ENCODE measurements around the gene SEC16A. TPM values are rescaled to one million over a fixed set of nuclear protein-coding genes. Genes with fewer than 3 reads are reported as not detected.

SEC16A gene
- total and polyA plus RNA-seq, 4 donors = 21.7 to 96.1 (median 66.0) TPM

DNA sequence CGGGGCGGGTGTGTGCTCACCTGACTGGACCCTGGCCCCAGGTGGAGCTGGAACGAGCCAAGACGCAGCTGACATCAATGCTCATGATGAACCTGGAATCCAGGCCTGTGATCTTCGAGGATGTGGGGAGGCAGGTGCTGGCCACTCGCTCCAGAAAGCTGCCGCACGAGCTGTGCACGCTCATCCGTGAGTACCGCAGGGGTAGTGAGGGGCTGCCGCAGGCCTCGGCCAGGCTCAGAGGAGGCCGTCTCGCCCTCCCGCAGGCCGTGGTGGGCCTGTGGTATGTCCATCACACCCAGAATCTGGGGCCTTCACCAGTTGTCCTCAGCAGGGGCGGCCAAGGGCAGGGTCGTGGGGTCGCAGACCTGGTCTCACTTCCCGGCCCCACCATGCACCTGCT lies 61.0 kb downstream of the SEC16A start (continued):
- TF ChIP-seq, protein P1, sequence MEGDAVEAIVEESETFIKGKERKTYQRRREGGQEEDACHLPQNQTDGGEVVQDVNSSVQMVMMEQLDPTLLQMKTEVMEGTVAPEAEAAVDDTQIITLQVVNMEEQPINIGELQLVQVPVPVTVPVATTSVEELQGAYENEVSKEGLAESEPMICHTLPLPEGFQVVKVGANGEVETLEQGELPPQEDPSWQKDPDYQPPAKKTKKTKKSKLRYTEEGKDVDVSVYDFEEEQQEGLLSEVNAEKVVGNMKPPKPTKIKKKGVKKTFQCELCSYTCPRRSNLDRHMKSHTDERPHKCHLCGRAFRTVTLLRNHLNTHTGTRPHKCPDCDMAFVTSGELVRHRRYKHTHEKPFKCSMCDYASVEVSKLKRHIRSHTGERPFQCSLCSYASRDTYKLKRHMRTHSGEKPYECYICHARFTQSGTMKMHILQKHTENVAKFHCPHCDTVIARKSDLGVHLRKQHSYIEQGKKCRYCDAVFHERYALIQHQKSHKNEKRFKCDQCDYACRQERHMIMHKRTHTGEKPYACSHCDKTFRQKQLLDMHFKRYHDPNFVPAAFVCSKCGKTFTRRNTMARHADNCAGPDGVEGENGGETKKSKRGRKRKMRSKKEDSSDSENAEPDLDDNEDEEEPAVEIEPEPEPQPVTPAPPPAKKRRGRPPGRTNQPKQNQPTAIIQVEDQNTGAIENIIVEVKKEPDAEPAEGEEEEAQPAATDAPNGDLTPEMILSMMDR (IDR thresholded peaks at IDR 0.05; ENCODE audit: low read depth, low read length, missing input control) = no peak
- TF ChIP-seq JUND (IDR thresholded peaks at IDR 0.05) (no peak), SP1 (IDR thresholded peaks at IDR 0.05) (no peak), HNF4G (IDR thresholded peaks at IDR 0.05) (no peak), RXRA (IDR thresholded peaks at IDR 0.05) (no peak), HNF4A (conservative IDR thresholded peaks at IDR 0.05) (no peak), YY1 (IDR thresholded peaks at IDR 0.05) (no peak), RAD21 (IDR thresholded peaks at IDR 0.05) (no peak)
- TF ChIP-seq, protein P2, sequence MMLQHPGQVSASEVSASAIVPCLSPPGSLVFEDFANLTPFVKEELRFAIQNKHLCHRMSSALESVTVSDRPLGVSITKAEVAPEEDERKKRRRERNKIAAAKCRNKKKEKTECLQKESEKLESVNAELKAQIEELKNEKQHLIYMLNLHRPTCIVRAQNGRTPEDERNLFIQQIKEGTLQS (IDR thresholded peaks at IDR 0.05) = no peak
- TF ChIP-seq, protein P3, sequence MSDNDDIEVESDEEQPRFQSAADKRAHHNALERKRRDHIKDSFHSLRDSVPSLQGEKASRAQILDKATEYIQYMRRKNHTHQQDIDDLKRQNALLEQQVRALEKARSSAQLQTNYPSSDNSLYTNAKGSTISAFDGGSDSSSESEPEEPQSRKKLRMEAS (IDR thresholded peaks at IDR 0.05) = no peak

DNA sequence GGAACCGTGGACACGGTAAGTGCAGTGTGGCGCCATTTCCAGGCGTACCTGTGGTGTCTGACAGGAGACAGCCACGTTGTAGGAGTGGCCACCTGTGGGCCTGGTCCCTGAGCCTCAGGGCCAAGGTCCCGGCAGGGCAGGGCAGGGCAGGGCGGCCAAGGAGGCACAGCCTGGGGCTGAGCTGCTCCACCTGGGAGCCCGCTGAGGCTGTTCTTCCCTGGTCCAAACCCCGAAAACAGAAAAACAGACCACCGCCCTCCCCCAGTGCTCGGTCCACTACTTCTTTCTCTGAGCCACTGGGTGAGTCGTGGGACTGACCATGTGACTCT lies 63.8 kb downstream of the SEC16A start:
- DNase-seq (ENCODE audit: low spot score) = no peak
- H3K27ac ChIP-seq (ENCODE audit: low read depth in 1 of 2, low read length in 2 of 2) = peak overlapping the region; percentile 83 to 93
- H3K27me3 ChIP-seq (ENCODE audit: control insufficient read depth in 4 of 4, insufficient read depth in 4 of 4, low read length in 3 of 4) = no peaks in the 10 kb centered on the region
- 96% methylated on average over 12 of the region's 12 CpGs for WGBS
- H3K4me1 ChIP-seq (ENCODE audit: control insufficient read depth in 4 of 4, insufficient read depth in 4 of 4, low read length in 3 of 4) = peaks cover 2 to 13% (median 7%) of the 10 kb centered on the region in 4 donors
- no peaks in the 10 kb centered on the region for H3K9me3 ChIP-seq (ENCODE audit: control insufficient read depth in 4 of 4, low read length in 3 of 4)
- peaks cover 18 to 80% (median 48%) of the 10 kb centered on the region in 4 donors for H3K36me3 ChIP-seq (ENCODE audit: control insufficient read depth in 4 of 4, insufficient read depth in 3 of 4, low read depth in 1 of 4, low read length in 3 of 4)
- TF ChIP-seq SP1 (IDR thresholded peaks at IDR 0.05) (no peak), HNF4G (IDR thresholded peaks at IDR 0.05) (no peak), NR2F2 (IDR thresholded peaks at IDR 0.05) (no peak)
- no peak overlapping the region for H3K4me3 ChIP-seq (ENCODE audit: low read depth in 1 of 3, low read length in 3 of 3)
- H3K9ac ChIP-seq (ENCODE audit: low read depth in 1 of 2, low read length in 2 of 2) = peak overlapping the region in 1 of 2 donors; percentile 49

DNA sequence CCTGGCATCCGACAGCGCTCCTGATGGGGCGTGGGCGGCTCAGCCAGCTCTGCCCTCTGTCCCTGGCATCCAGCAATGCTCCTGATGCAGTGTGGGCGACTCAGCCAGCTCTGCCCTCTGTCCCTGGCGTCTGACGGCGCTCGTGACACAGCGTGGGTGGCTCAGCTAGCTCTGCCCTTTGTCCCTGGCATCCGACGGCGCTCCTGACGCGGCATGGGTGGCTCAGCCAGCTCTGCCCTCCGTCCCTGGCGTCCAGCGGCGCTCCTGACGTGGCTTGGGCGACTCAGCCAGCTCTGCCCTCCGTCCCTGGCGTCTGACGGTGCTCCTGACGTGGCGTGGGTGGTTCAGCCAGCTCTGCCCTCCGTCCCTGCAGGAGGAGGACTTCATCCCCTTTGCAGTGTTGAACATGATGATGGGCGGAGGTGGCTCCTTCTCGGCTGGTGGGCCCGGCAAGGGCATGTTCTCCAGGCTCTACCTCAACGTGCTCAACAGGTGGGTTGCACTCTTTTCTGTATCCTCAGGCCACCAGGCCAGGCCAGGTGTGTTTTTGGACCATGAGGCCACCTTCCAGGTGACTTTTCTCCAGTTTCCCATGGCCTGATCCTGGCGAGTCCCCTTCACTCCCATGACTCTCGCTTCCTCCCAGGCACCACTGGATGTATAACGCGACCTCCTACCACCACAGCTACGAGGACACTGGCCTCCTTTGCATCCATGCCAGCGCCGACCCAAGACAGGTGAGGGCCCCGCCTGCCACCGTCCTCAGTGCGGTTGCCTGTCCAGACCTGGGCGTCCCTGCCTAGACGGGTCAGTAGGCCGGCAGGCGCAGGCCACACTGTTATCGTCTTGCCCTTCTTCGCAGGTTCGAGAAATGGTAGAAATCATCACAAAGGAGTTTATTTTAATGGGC lies 64.4 kb downstream of the SEC16A start:
- DNase-seq (ENCODE audit: low spot score) = no peak
- TF ChIP-seq RAD21 (IDR thresholded peaks at IDR 0.05) (no peak), TAF1 (conservative IDR thresholded peaks at IDR 0.05) (no peak), RXRA (IDR thresholded peaks at IDR 0.05) (peak in 1 of 2 donors; percentile 89), SP1 (IDR thresholded peaks at IDR 0.05) (peak; percentile 79), HNF4A (conservative IDR thresholded peaks at IDR 0.05) (peak; percentile 69 to 96), GABPA (IDR thresholded peaks at IDR 0.05 in 1 of 2, conservative IDR thresholded peaks at IDR 0.05 in 1 of 2) (peak in 1 of 2 donors; percentile 81), EGR1 (IDR thresholded peaks at IDR 0.05; ENCODE audit: low read depth in 2 of 2) (peak; percentile 98 to 100), HNF4G (IDR thresholded peaks at IDR 0.05) (no peak), FOXA1 (IDR thresholded peaks at IDR 0.05) (peak; percentile 61), NR2F2 (IDR thresholded peaks at IDR 0.05) (no peak)
- TF ChIP-seq, protein P2 (IDR thresholded peaks at IDR 0.05) = no peak
- TF ChIP-seq, protein P3 (IDR thresholded peaks at IDR 0.05) = no peak
- TF ChIP-seq, protein P4, sequence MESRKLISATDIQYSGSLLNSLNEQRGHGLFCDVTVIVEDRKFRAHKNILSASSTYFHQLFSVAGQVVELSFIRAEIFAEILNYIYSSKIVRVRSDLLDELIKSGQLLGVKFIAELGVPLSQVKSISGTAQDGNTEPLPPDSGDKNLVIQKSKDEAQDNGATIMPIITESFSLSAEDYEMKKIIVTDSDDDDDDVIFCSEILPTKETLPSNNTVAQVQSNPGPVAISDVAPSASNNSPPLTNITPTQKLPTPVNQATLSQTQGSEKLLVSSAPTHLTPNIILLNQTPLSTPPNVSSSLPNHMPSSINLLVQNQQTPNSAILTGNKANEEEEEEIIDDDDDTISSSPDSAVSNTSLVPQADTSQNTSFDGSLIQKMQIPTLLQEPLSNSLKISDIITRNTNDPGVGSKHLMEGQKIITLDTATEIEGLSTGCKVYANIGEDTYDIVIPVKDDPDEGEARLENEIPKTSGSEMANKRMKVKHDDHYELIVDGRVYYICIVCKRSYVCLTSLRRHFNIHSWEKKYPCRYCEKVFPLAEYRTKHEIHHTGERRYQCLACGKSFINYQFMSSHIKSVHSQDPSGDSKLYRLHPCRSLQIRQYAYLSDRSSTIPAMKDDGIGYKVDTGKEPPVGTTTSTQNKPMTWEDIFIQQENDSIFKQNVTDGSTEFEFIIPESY (IDR thresholded peaks at IDR 0.05) = no peak
- TF ChIP-seq, protein P5, sequence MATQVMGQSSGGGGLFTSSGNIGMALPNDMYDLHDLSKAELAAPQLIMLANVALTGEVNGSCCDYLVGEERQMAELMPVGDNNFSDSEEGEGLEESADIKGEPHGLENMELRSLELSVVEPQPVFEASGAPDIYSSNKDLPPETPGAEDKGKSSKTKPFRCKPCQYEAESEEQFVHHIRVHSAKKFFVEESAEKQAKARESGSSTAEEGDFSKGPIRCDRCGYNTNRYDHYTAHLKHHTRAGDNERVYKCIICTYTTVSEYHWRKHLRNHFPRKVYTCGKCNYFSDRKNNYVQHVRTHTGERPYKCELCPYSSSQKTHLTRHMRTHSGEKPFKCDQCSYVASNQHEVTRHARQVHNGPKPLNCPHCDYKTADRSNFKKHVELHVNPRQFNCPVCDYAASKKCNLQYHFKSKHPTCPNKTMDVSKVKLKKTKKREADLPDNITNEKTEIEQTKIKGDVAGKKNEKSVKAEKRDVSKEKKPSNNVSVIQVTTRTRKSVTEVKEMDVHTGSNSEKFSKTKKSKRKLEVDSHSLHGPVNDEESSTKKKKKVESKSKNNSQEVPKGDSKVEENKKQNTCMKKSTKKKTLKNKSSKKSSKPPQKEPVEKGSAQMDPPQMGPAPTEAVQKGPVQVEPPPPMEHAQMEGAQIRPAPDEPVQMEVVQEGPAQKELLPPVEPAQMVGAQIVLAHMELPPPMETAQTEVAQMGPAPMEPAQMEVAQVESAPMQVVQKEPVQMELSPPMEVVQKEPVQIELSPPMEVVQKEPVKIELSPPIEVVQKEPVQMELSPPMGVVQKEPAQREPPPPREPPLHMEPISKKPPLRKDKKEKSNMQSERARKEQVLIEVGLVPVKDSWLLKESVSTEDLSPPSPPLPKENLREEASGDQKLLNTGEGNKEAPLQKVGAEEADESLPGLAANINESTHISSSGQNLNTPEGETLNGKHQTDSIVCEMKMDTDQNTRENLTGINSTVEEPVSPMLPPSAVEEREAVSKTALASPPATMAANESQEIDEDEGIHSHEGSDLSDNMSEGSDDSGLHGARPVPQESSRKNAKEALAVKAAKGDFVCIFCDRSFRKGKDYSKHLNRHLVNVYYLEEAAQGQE (IDR thresholded peaks at IDR 0.05) = peak; percentile 70

More for the DNA sequence above, 64.4 kb downstream of the SEC16A start:
- H3K4me1 ChIP-seq (ENCODE audit: control insufficient read depth in 4 of 4, insufficient read depth in 4 of 4, low read length in 3 of 4) = peaks cover 2 to 13% (median 7%) of the 10 kb centered on the region in 4 donors
- no peak overlapping the region for H3K4me3 ChIP-seq (ENCODE audit: low read depth in 1 of 3, low read length in 3 of 3)
- H3K36me3 ChIP-seq (ENCODE audit: control insufficient read depth in 4 of 4, insufficient read depth in 3 of 4, low read depth in 1 of 4, low read length in 3 of 4) = peaks cover 23 to 81% (median 47%) of the 10 kb centered on the region in 4 donors
- H3K9me3 ChIP-seq (ENCODE audit: control insufficient read depth in 4 of 4, low read length in 3 of 4) = no peaks in the 10 kb centered on the region
- H3K27ac ChIP-seq (ENCODE audit: low read depth in 1 of 2, low read length in 2 of 2) = peak overlapping the region; percentile 83 to 93
- no peaks in the 10 kb centered on the region for H3K27me3 ChIP-seq (ENCODE audit: control insufficient read depth in 4 of 4, insufficient read depth in 4 of 4, low read length in 3 of 4)
- peak overlapping the region in 1 of 2 donors; percentile 49 for H3K9ac ChIP-seq (ENCODE audit: low read depth in 1 of 2, low read length in 2 of 2)
- 61% methylated on average over 48 of the region's 48 CpGs for WGBS

Data from liver (tissue), 9 donors.